Measurements from ENCODE around the gene SYT6.

DNA sequence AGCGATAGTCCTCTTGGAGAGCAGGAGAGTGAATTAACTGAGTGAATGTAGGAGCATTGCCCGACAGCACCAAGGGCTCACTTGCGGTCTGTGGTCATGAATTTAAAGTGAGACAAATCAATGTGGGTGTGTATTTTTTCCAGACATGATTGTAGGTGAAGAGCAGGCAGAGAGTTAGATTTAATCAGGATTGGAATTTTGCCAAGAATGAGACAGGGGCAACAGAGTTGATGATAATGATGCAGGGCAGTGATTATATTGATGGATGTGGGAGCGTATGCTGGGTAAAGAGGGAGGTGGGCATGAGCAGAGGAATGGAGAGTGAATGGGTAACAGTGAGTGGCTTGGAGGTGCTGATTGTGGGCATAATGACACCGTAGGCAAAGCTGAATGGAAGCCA lies 20.0 kb upstream of the SYT6 start:
- no peak for TF ChIP-seq EZH2 (IDR thresholded peaks at IDR 0.05; ENCODE audit: borderline replicate concordance, low read depth, low read length, poor library complexity, severe bottlenecking)
- TF ChIP-seq, protein P1, sequence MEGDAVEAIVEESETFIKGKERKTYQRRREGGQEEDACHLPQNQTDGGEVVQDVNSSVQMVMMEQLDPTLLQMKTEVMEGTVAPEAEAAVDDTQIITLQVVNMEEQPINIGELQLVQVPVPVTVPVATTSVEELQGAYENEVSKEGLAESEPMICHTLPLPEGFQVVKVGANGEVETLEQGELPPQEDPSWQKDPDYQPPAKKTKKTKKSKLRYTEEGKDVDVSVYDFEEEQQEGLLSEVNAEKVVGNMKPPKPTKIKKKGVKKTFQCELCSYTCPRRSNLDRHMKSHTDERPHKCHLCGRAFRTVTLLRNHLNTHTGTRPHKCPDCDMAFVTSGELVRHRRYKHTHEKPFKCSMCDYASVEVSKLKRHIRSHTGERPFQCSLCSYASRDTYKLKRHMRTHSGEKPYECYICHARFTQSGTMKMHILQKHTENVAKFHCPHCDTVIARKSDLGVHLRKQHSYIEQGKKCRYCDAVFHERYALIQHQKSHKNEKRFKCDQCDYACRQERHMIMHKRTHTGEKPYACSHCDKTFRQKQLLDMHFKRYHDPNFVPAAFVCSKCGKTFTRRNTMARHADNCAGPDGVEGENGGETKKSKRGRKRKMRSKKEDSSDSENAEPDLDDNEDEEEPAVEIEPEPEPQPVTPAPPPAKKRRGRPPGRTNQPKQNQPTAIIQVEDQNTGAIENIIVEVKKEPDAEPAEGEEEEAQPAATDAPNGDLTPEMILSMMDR (conservative IDR thresholded peaks at IDR 0.05; ENCODE audit: low read depth, low read length) = no peak
